SK-N-MC (cell line): ENCODE data around the gene NEK7.

ENCODE experiments used
- EZH2 ChIP-seq: fragments of 200-600 bp; sonication (generic); IDR thresholded peaks from one replicate; pipeline ENCODE4 v1.6.1; 2017; ENCODE audit warnings: antibody characterized with exemption
- FOXP2 ChIP-seq: optimal IDR thresholded peaks from 2 replicates; pipeline ENCODE3; 2011; ENCODE audit warnings: mild to moderate bottlenecking, moderate library complexity; ENCODE audit not compliant: insufficient read depth; ENCODE audit errors: extremely low read length, control extremely low read depth
- POLR2AphosphoS5 ChIP-seq: IDR thresholded peaks from 2 replicates; pipeline ENCODE4 v1.6.1; 2012; ENCODE audit warnings: mild to moderate bottlenecking, low read depth, low read length, borderline replicate concordance

GRCh38 chr1:198121056-198121826 is 35.6 kb upstream of the NEK7 start:
- no peak for TF ChIP-seq POLR2AphosphoS5
- TF ChIP-seq EZH2: no peak
- TF ChIP-seq FOXP2: no peak
